ENCODE data around the gene CMSS1.

Gene CMSS1

GRCh38 chr3:100189444-100189964 is 371.8 kb downstream of the CMSS1 start:
- no peak overlapping the region for H3K23ac ChIP-seq (ENCODE audit: low read length)
- no peaks in the 10 kb centered on the region for H3K27me3 ChIP-seq (ENCODE audit: insufficient read depth, low read length)
- no peaks in the 10 kb centered on the region for H3K36me3 ChIP-seq (ENCODE audit: control insufficient read depth in 1 of 2, insufficient read depth in 2 of 2, low read length in 2 of 2)
- H3K79me2 ChIP-seq (ENCODE audit: control insufficient read depth, insufficient read depth, low read length, poor library complexity), result no peaks in the 10 kb centered on the region
- H3K9me3 ChIP-seq (ENCODE audit: insufficient read depth, low read depth, low read length), result no peaks in the 10 kb centered on the region
- H2AFZ ChIP-seq (ENCODE audit: insufficient read depth, low read length, poor library complexity), result no peak overlapping the region
- no peak for DNase-seq
- H4K91ac ChIP-seq (ENCODE audit: low read depth, low read length), result no peak overlapping the region
- no peak overlapping the region for H2BK120ac ChIP-seq (ENCODE audit: insufficient read depth, low read length, poor library complexity)
- no peak overlapping the region for H4K12ac ChIP-seq (ENCODE audit: low read depth, low read length)
- H2BK12ac ChIP-seq (ENCODE audit: low read length), result no peak overlapping the region
- H3K4ac ChIP-seq (ENCODE audit: low read depth, low read length), result no peak overlapping the region
- H3K27ac ChIP-seq (ENCODE audit: low read depth, low read length), result no peak overlapping the region
- H3K4me1 ChIP-seq (ENCODE audit: control insufficient read depth in 1 of 2, insufficient read depth in 2 of 2, low read length in 2 of 2), result no peaks in the 10 kb centered on the region
- no peak overlapping the region for H3K4me3 ChIP-seq (ENCODE audit: low read depth, low read length)
- H2AK5ac ChIP-seq (ENCODE audit: low read length), result no peak overlapping the region
- H3K4me2 ChIP-seq (ENCODE audit: low read length), result no peak overlapping the region
- H2BK5ac ChIP-seq (ENCODE audit: low read depth, low read length, poor library complexity), result no peak overlapping the region
- no CpG with 5 or more reads among the region's 4 CpGs for WGBS (ENCODE audit: extremely low coverage, insufficient coverage, insufficient read length)
- H4K8ac ChIP-seq (ENCODE audit: low read depth, low read length), result no peak overlapping the region
- H3K79me1 ChIP-seq (ENCODE audit: low read length), result no peaks in the 10 kb centered on the region
- no peak overlapping the region for H3K14ac ChIP-seq (ENCODE audit: low read length)
- no peak overlapping the region for H3K9ac ChIP-seq (ENCODE audit: low read length)
- no peak overlapping the region for H3K18ac ChIP-seq (ENCODE audit: low read length)

GRCh38 chr3:100195375-100195774 is 377.7 kb downstream of the CMSS1 start:
- Histone ChIP-seq H2AK5ac (ENCODE audit: low read length) (no peak overlapping the region), H3K27me3 (ENCODE audit: insufficient read depth, low read length) (no peaks in the 10 kb centered on the region), H2BK5ac (ENCODE audit: low read depth, low read length, poor library complexity) (no peak overlapping the region), H3K4me3 (ENCODE audit: low read depth, low read length) (no peak overlapping the region), H2BK12ac (ENCODE audit: low read length) (no peak overlapping the region), H4K8ac (ENCODE audit: low read depth, low read length) (no peak overlapping the region), H3K14ac (ENCODE audit: low read length) (no peak overlapping the region), H4K91ac (ENCODE audit: low read depth, low read length) (no peak overlapping the region), H2BK120ac (ENCODE audit: insufficient read depth, low read length, poor library complexity) (no peak overlapping the region), H4K12ac (ENCODE audit: low read depth, low read length) (no peak overlapping the region), H3K36me3 (ENCODE audit: control insufficient read depth in 1 of 2, insufficient read depth in 2 of 2, low read length in 2 of 2) (no peaks in the 10 kb centered on the region), H2AFZ (ENCODE audit: insufficient read depth, low read length, poor library complexity) (no peak overlapping the region), H3K18ac (ENCODE audit: low read length) (no peak overlapping the region), H3K4me1 (ENCODE audit: control insufficient read depth in 1 of 2, insufficient read depth in 2 of 2, low read length in 2 of 2) (no peaks in the 10 kb centered on the region), H3K4ac (ENCODE audit: low read depth, low read length) (no peak overlapping the region), H3K23ac (ENCODE audit: low read length) (no peak overlapping the region), H3K79me2 (ENCODE audit: control insufficient read depth, insufficient read depth, low read length, poor library complexity) (no peaks in the 10 kb centered on the region), H3K9me3 (ENCODE audit: insufficient read depth, low read depth, low read length) (peaks cover 4% of the 10 kb centered on the region), H3K27ac (ENCODE audit: low read depth, low read length) (no peak overlapping the region), H3K4me2 (ENCODE audit: low read length) (no peak overlapping the region), H3K9ac (ENCODE audit: low read length) (no peak overlapping the region), H3K79me1 (ENCODE audit: low read length) (no peaks in the 10 kb centered on the region)
- no peak for DNase-seq
- no CpG with 5 or more reads among the region's 5 CpGs for WGBS (ENCODE audit: extremely low coverage, insufficient coverage, insufficient read length)

- WGBS (ENCODE audit: extremely low coverage, insufficient coverage, insufficient read length), result no CpG with 5 or more reads among the region's 8 CpGs
- Histone ChIP-seq H3K4me1 (ENCODE audit: control insufficient read depth in 1 of 2, insufficient read depth in 2 of 2, low read length in 2 of 2) (no peaks in the 10 kb centered on the region), H3K79me2 (ENCODE audit: control insufficient read depth, insufficient read depth, low read length, poor library complexity) (no peaks in the 10 kb centered on the region), H4K12ac (ENCODE audit: low read depth, low read length) (no peak overlapping the region), H3K4me3 (ENCODE audit: low read depth, low read length) (no peak overlapping the region), H3K4me2 (ENCODE audit: low read length) (no peak overlapping the region), H2AK5ac (ENCODE audit: low read length) (no peak overlapping the region), H4K8ac (ENCODE audit: low read depth, low read length) (no peak overlapping the region), H3K9me3 (ENCODE audit: insufficient read depth, low read depth, low read length) (peaks cover 4% of the 10 kb centered on the region), H3K27me3 (ENCODE audit: insufficient read depth, low read length) (no peaks in the 10 kb centered on the region), H2BK12ac (ENCODE audit: low read length) (no peak overlapping the region), H3K23ac (ENCODE audit: low read length) (no peak overlapping the region), H2AFZ (ENCODE audit: insufficient read depth, low read length, poor library complexity) (no peak overlapping the region), H3K36me3 (ENCODE audit: control insufficient read depth in 1 of 2, insufficient read depth in 2 of 2, low read length in 2 of 2) (no peaks in the 10 kb centered on the region), H3K9ac (ENCODE audit: low read length) (no peak overlapping the region), H3K4ac (ENCODE audit: low read depth, low read length) (no peak overlapping the region), H2BK120ac (ENCODE audit: insufficient read depth, low read length, poor library complexity) (no peak overlapping the region), H3K18ac (ENCODE audit: low read length) (no peak overlapping the region), H3K79me1 (ENCODE audit: low read length) (no peaks in the 10 kb centered on the region), H3K14ac (ENCODE audit: low read length) (no peak overlapping the region), H4K91ac (ENCODE audit: low read depth, low read length) (no peak overlapping the region), H2BK5ac (ENCODE audit: low read depth, low read length, poor library complexity) (no peak overlapping the region), H3K27ac (ENCODE audit: low read depth, low read length) (no peak overlapping the region)
- no peak for DNase-seq
Measured at GRCh38 chr3:100197876-100198275, 380.2 kb downstream of the CMSS1 start.

DNA sequence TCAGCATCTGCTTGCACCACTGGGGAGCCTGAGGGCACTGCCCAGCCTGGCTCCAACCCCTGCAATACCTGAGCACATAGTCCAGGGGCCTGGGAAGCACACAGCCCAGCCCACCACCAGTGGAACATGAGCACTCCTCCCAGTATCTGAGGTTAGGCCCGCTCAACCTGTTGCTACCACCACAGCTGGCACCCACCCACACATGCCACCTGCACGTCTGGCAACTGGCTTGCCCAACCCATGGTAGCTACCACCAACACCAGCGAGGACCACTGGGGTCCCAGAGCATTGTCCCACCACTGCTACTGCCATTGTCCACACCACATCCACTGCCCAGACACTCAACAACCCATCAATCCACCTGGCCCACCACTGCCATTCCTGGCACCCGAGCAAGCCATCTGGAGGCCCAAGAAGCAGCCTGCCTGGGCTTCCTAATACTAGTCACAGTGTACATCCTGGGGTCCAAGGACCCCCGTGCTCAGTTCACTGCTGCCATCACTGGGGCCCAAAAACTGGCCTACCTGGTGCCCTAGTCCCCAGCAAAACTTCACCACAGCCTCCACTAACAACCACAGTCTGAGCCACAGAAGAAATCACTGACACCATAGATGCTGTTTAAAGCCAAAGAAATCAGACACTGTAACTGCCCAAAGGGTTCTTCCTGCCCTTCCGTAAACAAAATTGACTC is 381.1 kb downstream of the CMSS1 start:
- Histone ChIP-seq H3K79me1 (ENCODE audit: low read length) (no peaks in the 10 kb centered on the region), H2AK5ac (ENCODE audit: low read length) (no peak overlapping the region), H3K27me3 (ENCODE audit: insufficient read depth, low read length) (no peaks in the 10 kb centered on the region), H3K4me1 (ENCODE audit: control insufficient read depth in 1 of 2, insufficient read depth in 2 of 2, low read length in 2 of 2) (no peaks in the 10 kb centered on the region), H3K79me2 (ENCODE audit: control insufficient read depth, insufficient read depth, low read length, poor library complexity) (no peaks in the 10 kb centered on the region), H4K12ac (ENCODE audit: low read depth, low read length) (no peak overlapping the region), H3K27ac (ENCODE audit: low read depth, low read length) (no peak overlapping the region), H3K14ac (ENCODE audit: low read length) (no peak overlapping the region), H3K4me2 (ENCODE audit: low read length) (no peak overlapping the region), H2BK12ac (ENCODE audit: low read length) (no peak overlapping the region), H3K4ac (ENCODE audit: low read depth, low read length) (no peak overlapping the region), H3K9ac (ENCODE audit: low read length) (no peak overlapping the region), H3K23ac (ENCODE audit: low read length) (no peak overlapping the region), H4K8ac (ENCODE audit: low read depth, low read length) (no peak overlapping the region), H2BK5ac (ENCODE audit: low read depth, low read length, poor library complexity) (no peak overlapping the region), H3K9me3 (ENCODE audit: insufficient read depth, low read depth, low read length) (peaks cover 4% of the 10 kb centered on the region), H4K91ac (ENCODE audit: low read depth, low read length) (no peak overlapping the region), H2AFZ (ENCODE audit: insufficient read depth, low read length, poor library complexity) (no peak overlapping the region), H3K18ac (ENCODE audit: low read length) (no peak overlapping the region), H3K4me3 (ENCODE audit: low read depth, low read length) (no peak overlapping the region), H3K36me3 (ENCODE audit: control insufficient read depth in 1 of 2, insufficient read depth in 2 of 2, low read length in 2 of 2) (no peaks in the 10 kb centered on the region), H2BK120ac (ENCODE audit: insufficient read depth, low read length, poor library complexity) (no peak overlapping the region)
- WGBS (ENCODE audit: extremely low coverage, insufficient coverage, insufficient read length), result no CpG with 5 or more reads among the region's 6 CpGs
- no peak for DNase-seq
